SK-N-SH (cell line): ENCODE data around the gene LMBR1. TPM values are rescaled to one million over a fixed set of nuclear protein-coding genes. Genes with fewer than 3 reads are reported as not detected.

Experiments used
- CTCF ChIA-PET: fragments of 300-600, 350-600 bp; formaldehyde crosslinking; extraction: SDS; loops from one replicate; lab custom pipeline; 2021; lab: Yijun Ruan, JAX
- POLR2A ChIA-PET: fragments of 350-600 bp; sonication (Branson Sonifier 250); formaldehyde crosslinking; extraction: SDS; loops from one replicate; lab custom pipeline; 2020; ENCODE audit warnings: antibody characterized with exemption, inconsistent platforms; lab: Yijun Ruan, JAX
- DNase-seq: peaks from one replicate; pipeline ENCODE4 v3.0.0; 2012
- H2AFZ ChIP-seq: fragments of 200-600 bp; sonication (generic); 2 replicates; pipeline ENCODE4 v1.8.1; 2016; ENCODE audit warnings: antibody characterized with exemption, mild to moderate bottlenecking, low read depth
- H3F3A ChIP-seq: fragments of 200-600 bp; sonication (generic); replicated peaks from 2 replicates; pipeline ENCODE3; 2016; ENCODE audit warnings: antibody characterized with exemption, mild to moderate bottlenecking; ENCODE audit not compliant: insufficient read depth
- H3K27ac ChIP-seq, 2 experiments: fragments of 200-500 bp in 1 of 2; fragments of 200-600 bp in 1 of 2; sonication (Bioruptor generic) in 1 of 2; sonication (generic), shearing (Covaris generic) in 1 of 2; 2 replicates each; pipeline versions ENCODE4 v1.5.1 to v1.6.1; 2014 to 2016; ENCODE audit warnings: low read depth in 2 of 2, inconsistent platforms in 1 of 2, low read length in 1 of 2, mild to moderate bottlenecking in 1 of 2, mixed read lengths in 1 of 2
- H3K27me3 ChIP-seq: fragments of 200-600 bp; sonication (generic), shearing (Covaris generic); 2 replicates; pipeline ENCODE4 v1.6.1; 2016; ENCODE audit warnings: mixed run types; ENCODE audit not compliant: insufficient read depth
- H3K36me3 ChIP-seq, 2 experiments: fragments of 200-500 bp in 1 of 2; fragments of 200-600 bp in 1 of 2; sonication (Bioruptor generic) in 1 of 2; sonication (generic) in 1 of 2; replicated peaks in 1 of 2; 2 replicates each; pipeline versions ENCODE3 to v1.5.1; 2014 to 2016; ENCODE audit warnings: low read length in 1 of 2, mild to moderate bottlenecking in 1 of 2; ENCODE audit not compliant: insufficient read depth in 2 of 2, control insufficient read depth in 1 of 2
- H3K4me1 ChIP-seq, 2 experiments: fragments of 200-500 bp in 1 of 2; fragments of 200-600 bp in 1 of 2; sonication (Bioruptor generic) in 1 of 2; sonication (generic), shearing (Covaris generic) in 1 of 2; 2 replicates each; pipeline versions ENCODE4 v1.5.1 to v1.6.1; 2014 to 2016; ENCODE audit warnings: low read depth in 1 of 2, low read length in 1 of 2, mixed run types in 1 of 2; ENCODE audit not compliant: insufficient read depth in 2 of 2, control insufficient read depth in 1 of 2
- H3K4me2 ChIP-seq: fragments of 200-600 bp; sonication (generic), shearing (Covaris generic); 2 replicates; pipeline ENCODE4 v1.6.1; 2017; ENCODE audit warnings: mixed run types
- H3K4me3 ChIP-seq, 2 experiments: fragments of 200-500 bp in 1 of 2; fragments of 200-600 bp in 1 of 2; sonication (Bioruptor generic) in 1 of 2; sonication (generic), shearing (Covaris generic) in 1 of 2; 2 replicates each; pipeline versions ENCODE4 v1.5.1 to v1.8.1; 2014 to 2016; ENCODE audit warnings: low read depth in 2 of 2, inconsistent platforms in 1 of 2, low read length in 1 of 2, mild to moderate bottlenecking in 1 of 2, mixed read lengths in 1 of 2, moderate library complexity in 1 of 2
- H3K79me2 ChIP-seq: fragments of 200-600 bp; sonication (generic); 2 replicates; pipeline ENCODE4 v1.8.1; 2017; ENCODE audit warnings: mild to moderate bottlenecking; ENCODE audit not compliant: insufficient read depth
- H3K9ac ChIP-seq: fragments of 200-600 bp; sonication (generic); 2 replicates; pipeline ENCODE4 v1.6.1; 2017; ENCODE audit warnings: mixed run types
- H3K9me2 ChIP-seq: fragments of 200-600 bp; sonication (generic); 2 replicates; pipeline ENCODE4 v1.6.1; 2017; ENCODE audit warnings: mixed run types
- H3K9me3 ChIP-seq: fragments of 200-600 bp; sonication (generic); 2 replicates; pipeline ENCODE4 v1.6.1; 2017; ENCODE audit warnings: mixed run types, mild to moderate bottlenecking, moderate library complexity
- H4K20me1 ChIP-seq: fragments of 200-600 bp; sonication (generic); 2 replicates; pipeline ENCODE4 v1.6.1; 2017; ENCODE audit warnings: mild to moderate bottlenecking, mixed run types; ENCODE audit not compliant: insufficient read depth
- FOXJ3 ChIP-seq: sonication (generic); formaldehyde crosslinking; IDR thresholded peaks from 2 replicates; pipeline ENCODE4 v1.5.1; 2020; ENCODE audit warnings: mild to moderate bottlenecking, missing genetic modification reagents
- GABPA ChIP-seq: IDR thresholded peaks from 2 replicates; pipeline ENCODE4 v1.4.0; 2012; ENCODE audit warnings: low read depth, mild to moderate bottlenecking
- GATA2 ChIP-seq: sonication (generic); formaldehyde crosslinking; IDR thresholded peaks from 2 replicates; pipeline ENCODE4 v1.5.0; 2020; ENCODE audit warnings: mild to moderate bottlenecking, missing genetic modification reagents
- JUND ChIP-seq: IDR thresholded peaks from 2 replicates; pipeline ENCODE4 v1.4.0; 2012
- POLR2AphosphoS5 ChIP-seq: IDR thresholded peaks from 2 replicates; pipeline ENCODE4 v1.6.1; 2012; ENCODE audit warnings: low read depth, low read length
- RXRA ChIP-seq: IDR thresholded peaks from 2 replicates; pipeline ENCODE4 v1.4.0; 2012; ENCODE audit warnings: low read depth, mild to moderate bottlenecking, borderline replicate concordance
- SMC3 ChIP-seq: IDR thresholded peaks from 2 replicates; pipeline ENCODE4 v1.6.1; 2012; ENCODE audit warnings: low read depth, low read length, improper control_type of control experiment
- TEAD4 ChIP-seq: IDR thresholded peaks from 2 replicates; pipeline ENCODE4 v1.4.0; 2012; ENCODE audit warnings: mild to moderate bottlenecking, borderline replicate concordance; ENCODE audit not compliant: insufficient read depth
- YY1 ChIP-seq: IDR thresholded peaks from 2 replicates; pipeline ENCODE4 v1.4.0; 2012; ENCODE audit warnings: low read depth, mild to moderate bottlenecking
- WGBS: methylation state at CpG from one replicate; pipeline ENCODE4 v1.1.6; 2017; ENCODE audit warnings: low lambda C conversion rate; 5-methylcytosine and 5-hydroxymethylcytosine counted together
- polyA plus RNA-seq, 3 experiments: library from polyadenylated mRNA; depleted of rRNA; stranded (reverse); fragments of >200 nt; gene quantifications; 2 replicates each; pipeline ENCODE4 v1.2.3, GENCODE V29; 2012
- TF ChIP-seq, protein P1 (sequence below): IDR thresholded peaks from 2 replicates; pipeline ENCODE4; 2012
- TF ChIP-seq, protein P2 (sequence below): fragments of 200-600 bp; sonication (generic); IDR thresholded peaks from 2 replicates; pipeline ENCODE4 v1.6.1; 2017; ENCODE audit warnings: antibody characterized with exemption, mild to moderate bottlenecking, moderate library complexity
- TF ChIP-seq, protein P3 (sequence below): IDR thresholded peaks from 2 replicates; pipeline ENCODE4 v1.4.0; 2012; ENCODE audit warnings: low read depth, borderline replicate concordance
- TF ChIP-seq, protein P4 (sequence below): IDR thresholded peaks from 2 replicates; pipeline ENCODE4 v1.4.0; 2012; ENCODE audit warnings: low read depth, borderline replicate concordance

LMBR1 gene
- polyA plus RNA-seq, 1 of the 3 experiments (the other 2 are of a cell fraction), result 24.6 TPM

DNA sequence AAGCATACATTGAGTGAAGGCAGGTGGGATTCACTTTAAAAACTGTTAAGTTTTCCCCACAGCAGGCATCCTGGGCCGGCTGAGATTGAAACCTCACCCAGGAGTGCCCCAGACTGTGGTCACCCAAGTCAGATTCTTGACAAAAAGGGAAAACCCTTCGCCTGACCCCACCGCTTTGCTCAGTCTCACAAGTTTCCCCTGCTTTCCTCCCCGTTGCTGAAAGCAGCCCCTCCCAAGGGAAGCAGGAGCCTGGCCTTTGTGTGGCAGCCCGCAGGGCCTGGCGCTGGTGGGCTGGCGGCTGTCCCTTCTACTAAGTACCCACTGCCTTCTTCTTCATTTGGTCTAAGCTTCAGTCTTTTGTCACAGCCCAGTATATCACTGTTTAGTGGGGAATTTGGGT, 236.4 kb downstream of the LMBR1 start:
- Histone ChIP-seq H2AFZ (no peak overlapping the region), H3K4me2 (no peak overlapping the region), H3K9me3 (no peaks in the 10 kb centered on the region), H3K4me1 (peaks cover 0 to 4% of the 10 kb centered on the region in 2 experiments; a peak in 1 of 4 replicates), H3K27me3 (no peaks in the 10 kb centered on the region), H3K27ac (no peak overlapping the region), H4K20me1 (no peaks in the 10 kb centered on the region), H3F3A (no peaks in the 10 kb centered on the region), H3K79me2 (no peaks in the 10 kb centered on the region), H3K9me2 (no peaks in the 10 kb centered on the region), H3K4me3 (no peak overlapping the region), H3K36me3 (no peaks in the 10 kb centered on the region), H3K9ac (no peak overlapping the region)
- no peak for TF ChIP-seq GATA2
- no peak for DNase-seq
- POLR2A ChIA-PET, result no interaction called here
- CTCF ChIA-PET, result interaction anchor here (1.0 to 1.3 kb wide), 3 partner anchors 10 to 47 kb away, joined by 3 read pairs; no protein-coding TSS in a partner anchor
- WGBS, result 83% methylated on average over 7 of the region's 7 CpGs

DNA sequence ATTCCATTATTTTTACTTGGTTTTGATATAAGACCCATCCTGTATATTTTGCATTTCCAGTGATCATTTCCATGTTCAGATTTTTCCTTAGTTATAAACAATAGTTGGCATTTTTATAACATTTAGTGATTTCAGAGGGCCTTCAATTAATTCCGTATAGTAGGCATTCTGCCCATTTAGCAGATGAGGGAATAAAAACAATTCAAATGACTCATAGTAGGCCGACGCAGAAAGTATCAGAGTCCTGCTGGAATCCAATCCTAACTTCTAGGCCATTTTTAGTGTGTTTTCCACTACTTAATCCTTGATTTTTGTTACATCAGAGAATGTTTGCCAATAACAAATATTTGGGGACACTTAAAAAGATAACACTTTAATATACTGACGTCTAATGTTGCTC, 237.0 kb downstream of the LMBR1 start:
- 86% methylated on average over 4 of the region's 4 CpGs for WGBS
- TF ChIP-seq FOXJ3 (CRISPR knock-in tag), result no peak
- no peak for TF ChIP-seq TEAD4
- TF ChIP-seq, protein P1, sequence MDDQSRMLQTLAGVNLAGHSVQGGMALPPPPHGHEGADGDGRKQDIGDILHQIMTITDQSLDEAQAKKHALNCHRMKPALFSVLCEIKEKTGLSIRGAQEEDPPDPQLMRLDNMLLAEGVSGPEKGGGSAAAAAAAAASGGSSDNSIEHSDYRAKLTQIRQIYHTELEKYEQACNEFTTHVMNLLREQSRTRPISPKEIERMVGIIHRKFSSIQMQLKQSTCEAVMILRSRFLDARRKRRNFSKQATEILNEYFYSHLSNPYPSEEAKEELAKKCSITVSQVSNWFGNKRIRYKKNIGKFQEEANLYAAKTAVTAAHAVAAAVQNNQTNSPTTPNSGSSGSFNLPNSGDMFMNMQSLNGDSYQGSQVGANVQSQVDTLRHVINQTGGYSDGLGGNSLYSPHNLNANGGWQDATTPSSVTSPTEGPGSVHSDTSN, result no peak
- no peak for TF ChIP-seq POLR2AphosphoS5
- no peak for TF ChIP-seq JUND
- TF ChIP-seq YY1, result no peak
- TF ChIP-seq, protein P2, sequence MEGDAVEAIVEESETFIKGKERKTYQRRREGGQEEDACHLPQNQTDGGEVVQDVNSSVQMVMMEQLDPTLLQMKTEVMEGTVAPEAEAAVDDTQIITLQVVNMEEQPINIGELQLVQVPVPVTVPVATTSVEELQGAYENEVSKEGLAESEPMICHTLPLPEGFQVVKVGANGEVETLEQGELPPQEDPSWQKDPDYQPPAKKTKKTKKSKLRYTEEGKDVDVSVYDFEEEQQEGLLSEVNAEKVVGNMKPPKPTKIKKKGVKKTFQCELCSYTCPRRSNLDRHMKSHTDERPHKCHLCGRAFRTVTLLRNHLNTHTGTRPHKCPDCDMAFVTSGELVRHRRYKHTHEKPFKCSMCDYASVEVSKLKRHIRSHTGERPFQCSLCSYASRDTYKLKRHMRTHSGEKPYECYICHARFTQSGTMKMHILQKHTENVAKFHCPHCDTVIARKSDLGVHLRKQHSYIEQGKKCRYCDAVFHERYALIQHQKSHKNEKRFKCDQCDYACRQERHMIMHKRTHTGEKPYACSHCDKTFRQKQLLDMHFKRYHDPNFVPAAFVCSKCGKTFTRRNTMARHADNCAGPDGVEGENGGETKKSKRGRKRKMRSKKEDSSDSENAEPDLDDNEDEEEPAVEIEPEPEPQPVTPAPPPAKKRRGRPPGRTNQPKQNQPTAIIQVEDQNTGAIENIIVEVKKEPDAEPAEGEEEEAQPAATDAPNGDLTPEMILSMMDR, result no peak
- no peak for TF ChIP-seq SMC3
- TF ChIP-seq, protein P3, sequence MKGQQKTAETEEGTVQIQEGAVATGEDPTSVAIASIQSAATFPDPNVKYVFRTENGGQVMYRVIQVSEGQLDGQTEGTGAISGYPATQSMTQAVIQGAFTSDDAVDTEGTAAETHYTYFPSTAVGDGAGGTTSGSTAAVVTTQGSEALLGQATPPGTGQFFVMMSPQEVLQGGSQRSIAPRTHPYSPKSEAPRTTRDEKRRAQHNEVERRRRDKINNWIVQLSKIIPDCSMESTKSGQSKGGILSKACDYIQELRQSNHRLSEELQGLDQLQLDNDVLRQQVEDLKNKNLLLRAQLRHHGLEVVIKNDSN, result no peak
- no peak for TF ChIP-seq RXRA
- TF ChIP-seq, protein P4, sequence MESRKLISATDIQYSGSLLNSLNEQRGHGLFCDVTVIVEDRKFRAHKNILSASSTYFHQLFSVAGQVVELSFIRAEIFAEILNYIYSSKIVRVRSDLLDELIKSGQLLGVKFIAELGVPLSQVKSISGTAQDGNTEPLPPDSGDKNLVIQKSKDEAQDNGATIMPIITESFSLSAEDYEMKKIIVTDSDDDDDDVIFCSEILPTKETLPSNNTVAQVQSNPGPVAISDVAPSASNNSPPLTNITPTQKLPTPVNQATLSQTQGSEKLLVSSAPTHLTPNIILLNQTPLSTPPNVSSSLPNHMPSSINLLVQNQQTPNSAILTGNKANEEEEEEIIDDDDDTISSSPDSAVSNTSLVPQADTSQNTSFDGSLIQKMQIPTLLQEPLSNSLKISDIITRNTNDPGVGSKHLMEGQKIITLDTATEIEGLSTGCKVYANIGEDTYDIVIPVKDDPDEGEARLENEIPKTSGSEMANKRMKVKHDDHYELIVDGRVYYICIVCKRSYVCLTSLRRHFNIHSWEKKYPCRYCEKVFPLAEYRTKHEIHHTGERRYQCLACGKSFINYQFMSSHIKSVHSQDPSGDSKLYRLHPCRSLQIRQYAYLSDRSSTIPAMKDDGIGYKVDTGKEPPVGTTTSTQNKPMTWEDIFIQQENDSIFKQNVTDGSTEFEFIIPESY, result no peak
- TF ChIP-seq GABPA, result no peak
- H3K9ac ChIP-seq, result no peak overlapping the region
- H3K4me1 ChIP-seq, result peaks cover 0 to 4% of the 10 kb centered on the region in 2 experiments; a peak in 1 of 4 replicates
- H3K27ac ChIP-seq, result no peak overlapping the region
- no peaks in the 10 kb centered on the region for H3F3A ChIP-seq
- no peaks in the 10 kb centered on the region for H3K27me3 ChIP-seq
- H3K4me3 ChIP-seq, result no peak overlapping the region
- no peak overlapping the region for H2AFZ ChIP-seq
- H3K79me2 ChIP-seq, result no peaks in the 10 kb centered on the region
- no peak for DNase-seq
- no peaks in the 10 kb centered on the region for H3K9me3 ChIP-seq
- no peaks in the 10 kb centered on the region for H3K36me3 ChIP-seq
- no peaks in the 10 kb centered on the region for H4K20me1 ChIP-seq
- POLR2A ChIA-PET, result no interaction called here
- CTCF ChIA-PET, result no interaction called here
- no peaks in the 10 kb centered on the region for H3K9me2 ChIP-seq
- no peak overlapping the region for H3K4me2 ChIP-seq
